Smooth muscle cell (in vitro differentiated cells): Measurements from ENCODE around the gene YIF1A. TPM values are rescaled to one million over a fixed set of nuclear protein-coding genes. Genes with fewer than 3 reads are reported as not detected.

Experiments used
- DNase-seq: peaks from one replicate; lab custom pipeline; 2025; ENCODE audit not compliant: unreplicated experiment; lab: John Stamatoyannopoulos, UW
- H2AFZ ChIP-seq: fragments of 200-600 bp; sonication (generic); 2 replicates; pipeline ENCODE4 v1.6.0; 2016; ENCODE audit warnings: antibody characterized with exemption, low read depth, mild to moderate bottlenecking
- H3F3A ChIP-seq: fragments of 200-600 bp; sonication (generic); 2 replicates; pipeline ENCODE4 v1.6.0; 2017; ENCODE audit warnings: antibody characterized with exemption, low read depth
- H3K27ac ChIP-seq: fragments of 200-600 bp; sonication (generic); 2 replicates; pipeline ENCODE4 v1.5.1; 2016; ENCODE audit warnings: low read depth, mild to moderate bottlenecking
- H3K27me3 ChIP-seq: fragments of 200-600 bp; sonication (generic); 2 replicates; pipeline ENCODE4 v1.6.1; 2016; ENCODE audit warnings: low read depth, mild to moderate bottlenecking
- H3K36me3 ChIP-seq: fragments of 200-600 bp; sonication (generic); 2 replicates; pipeline ENCODE4 v1.5.1; 2016; ENCODE audit warnings: low read depth
- H3K4me1 ChIP-seq: fragments of 200-600 bp; sonication (generic); 2 replicates; pipeline ENCODE4 v1.5.1; 2016; ENCODE audit warnings: low read depth
- H3K4me2 ChIP-seq: fragments of 200-600 bp; sonication (generic); 2 replicates; pipeline ENCODE4 v1.6.0; 2016; ENCODE audit warnings: mild to moderate bottlenecking
- H3K4me3 ChIP-seq: fragments of 200-600 bp; sonication (generic); 2 replicates; pipeline ENCODE4 v1.5.1; 2016; ENCODE audit warnings: mild to moderate bottlenecking
- H3K79me2 ChIP-seq: fragments of 200-600 bp; sonication (generic); 2 replicates; pipeline ENCODE4 v1.6.0; 2016; ENCODE audit warnings: low read depth, mild to moderate bottlenecking
- H3K9ac ChIP-seq: fragments of 200-600 bp; sonication (generic); 2 replicates; pipeline ENCODE4 v1.6.0; 2016; ENCODE audit warnings: low read depth
- H3K9me3 ChIP-seq: fragments of 200-600 bp; sonication (generic); replicated peaks from 2 replicates; pipeline ENCODE4 v1.5.1; 2016; ENCODE audit warnings: low read depth
- H4K20me1 ChIP-seq: fragments of 200-600 bp; sonication (generic); 2 replicates; pipeline ENCODE4 v1.6.0; 2016; ENCODE audit warnings: low read depth
- CTCF ChIP-seq: fragments of 200-600 bp; sonication (generic); IDR thresholded peaks from 2 replicates; pipeline ENCODE4 v1.5.1; 2017; ENCODE audit warnings: borderline replicate concordance, mild to moderate bottlenecking, antibody characterized with exemption; ENCODE audit not compliant: insufficient read depth, poor library complexity, severe bottlenecking
- WGBS: methylation state at CpG from one replicate; pipeline ENCODE4 v1.1.7; 2016; ENCODE audit warnings: low lambda C conversion rate; 5-methylcytosine and 5-hydroxymethylcytosine counted together
- polyA plus RNA-seq: library from polyadenylated mRNA; unstranded; fragments of >200 nt; fragmentation: Nextera tagmentation; extraction: Ambion mirVana; gene quantifications from 2 replicates; pipeline ENCODE4 v1.2.1, GENCODE V29; 2016
- total RNA-seq: library from RNA; depleted of rRNA; stranded (reverse); fragments of >200 nt; gene quantifications from 2 replicates; pipeline ENCODE4 v1.2.3, GENCODE V29; 2014

YIF1A gene
- total and polyA plus RNA-seq, 2 experiments from 2014 or later = 195 to 365 TPM

GRCh38 chr11:66242095-66242765 is 46.7 kb downstream of the YIF1A start:
- H4K20me1 ChIP-seq = no peaks in the 10 kb centered on the region
- TF ChIP-seq CTCF = no peak
- H3K4me3 ChIP-seq = no peak overlapping the region
- no peaks in the 10 kb centered on the region for H3K36me3 ChIP-seq
- H3K9me3 ChIP-seq = no peaks in the 10 kb centered on the region
- no peak overlapping the region for H3K4me2 ChIP-seq
- H3K9ac ChIP-seq = no peak overlapping the region
- DNase-seq = no peak
- H3K4me1 ChIP-seq = no peaks in the 10 kb centered on the region
- H3F3A ChIP-seq = no peaks in the 10 kb centered on the region
- H3K27ac ChIP-seq = no peak overlapping the region
- WGBS = 95% methylated on average over 14 of the region's 14 CpGs
- no peaks in the 10 kb centered on the region for H3K79me2 ChIP-seq
- no peak overlapping the region for H2AFZ ChIP-seq
- no peaks in the 10 kb centered on the region for H3K27me3 ChIP-seq

GRCh38 chr11:66240781-66241136 is 48.2 kb downstream of the YIF1A start:
- 88% methylated on average over 9 of the region's 9 CpGs for WGBS
- Histone ChIP-seq H3K4me3 (no peak overlapping the region), H2AFZ (no peak overlapping the region), H3K9ac (no peak overlapping the region), H3K27ac (no peak overlapping the region), H3K79me2 (no peaks in the 10 kb centered on the region), H3F3A (no peaks in the 10 kb centered on the region), H4K20me1 (no peaks in the 10 kb centered on the region), H3K4me2 (no peak overlapping the region), H3K9me3 (no peaks in the 10 kb centered on the region), H3K4me1 (no peaks in the 10 kb centered on the region), H3K36me3 (no peaks in the 10 kb centered on the region), H3K27me3 (no peaks in the 10 kb centered on the region)
- TF ChIP-seq CTCF = no peak
- DNase-seq = no peak

GRCh38 chr11:66239998-66240780 is 48.8 kb downstream of the YIF1A start:
- no peaks in the 10 kb centered on the region for H3K79me2 ChIP-seq
- no peak overlapping the region for H3K4me2 ChIP-seq
- no peak for DNase-seq
- H2AFZ ChIP-seq = no peak overlapping the region
- H3K27ac ChIP-seq = no peak overlapping the region
- H3K4me3 ChIP-seq = no peak overlapping the region
- H3K27me3 ChIP-seq = no peaks in the 10 kb centered on the region
- WGBS = 94% methylated on average over 25 of the region's 25 CpGs
- no peaks in the 10 kb centered on the region for H3F3A ChIP-seq
- no peaks in the 10 kb centered on the region for H4K20me1 ChIP-seq
- TF ChIP-seq CTCF = no peak
- no peak overlapping the region for H3K9ac ChIP-seq
- H3K9me3 ChIP-seq = no peaks in the 10 kb centered on the region
- H3K4me1 ChIP-seq = no peaks in the 10 kb centered on the region
- no peaks in the 10 kb centered on the region for H3K36me3 ChIP-seq

GRCh38 chr11:66239511-66239910 is 49.4 kb downstream of the YIF1A start:
- Histone ChIP-seq H3K4me3 (no peak overlapping the region), H3K36me3 (no peaks in the 10 kb centered on the region), H3K79me2 (no peaks in the 10 kb centered on the region), H3K9me3 (no peaks in the 10 kb centered on the region), H3K27me3 (no peaks in the 10 kb centered on the region), H3K4me2 (no peak overlapping the region), H4K20me1 (no peaks in the 10 kb centered on the region), H3K9ac (no peak overlapping the region), H3K27ac (no peak overlapping the region), H3K4me1 (no peaks in the 10 kb centered on the region), H3F3A (no peaks in the 10 kb centered on the region), H2AFZ (no peak overlapping the region)
- 95% methylated on average over 3 of the region's 3 CpGs for WGBS
- no peak for TF ChIP-seq CTCF
- no peak for DNase-seq
